IPS-18c (cell line): ENCODE measurements around the gene NKX1-2.

Experiments used
- H3K4me3 ChIP-seq: 2 replicates; pipeline ENCODE4 v1.7.0; 2013; ENCODE audit warnings: low read depth, mild to moderate bottlenecking, low read length, moderate library complexity; ENCODE audit not compliant: insufficient read depth
- H3K9me3 ChIP-seq: one replicate; pipeline ENCODE4 v1.6.1; 2013; ENCODE audit warnings: mild to moderate bottlenecking, low read length, moderate library complexity; ENCODE audit not compliant: control insufficient read depth, insufficient read depth

NKX1-2 gene

DNA sequence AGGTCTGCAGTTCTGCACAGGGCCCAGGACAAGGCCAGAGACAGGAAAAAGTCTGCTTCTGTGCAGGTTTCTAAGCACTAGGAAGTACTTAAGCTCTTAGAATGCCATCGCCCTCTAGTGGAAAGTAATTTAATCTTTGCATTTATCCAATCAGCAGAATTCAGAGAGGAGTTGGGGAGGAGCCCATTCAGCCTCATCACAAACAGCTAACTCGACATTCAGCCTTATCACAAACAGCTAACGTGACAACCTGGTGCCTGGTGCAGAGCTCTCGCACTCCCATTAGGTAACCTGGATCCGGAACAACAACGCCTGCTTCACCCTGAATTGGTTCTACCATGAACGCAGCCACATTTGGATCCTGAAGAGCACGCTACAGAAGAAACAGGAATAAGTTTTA lies 46.3 kb downstream of the NKX1-2 start:
- Histone ChIP-seq H3K9me3 (no peaks in the 10 kb centered on the region), H3K4me3 (no peak overlapping the region)

GRCh38 chr10:124402273-124402672 lies 47.6 kb downstream of the NKX1-2 start:
- Histone ChIP-seq H3K4me3 (no peak overlapping the region), H3K9me3 (no peaks in the 10 kb centered on the region)

GRCh38 chr10:124401633-124402032 lies 48.2 kb downstream of the NKX1-2 start:
- Histone ChIP-seq H3K4me3 (no peak overlapping the region), H3K9me3 (no peaks in the 10 kb centered on the region)
